Measurements from ENCODE around the gene LOC101059915.

DNA sequence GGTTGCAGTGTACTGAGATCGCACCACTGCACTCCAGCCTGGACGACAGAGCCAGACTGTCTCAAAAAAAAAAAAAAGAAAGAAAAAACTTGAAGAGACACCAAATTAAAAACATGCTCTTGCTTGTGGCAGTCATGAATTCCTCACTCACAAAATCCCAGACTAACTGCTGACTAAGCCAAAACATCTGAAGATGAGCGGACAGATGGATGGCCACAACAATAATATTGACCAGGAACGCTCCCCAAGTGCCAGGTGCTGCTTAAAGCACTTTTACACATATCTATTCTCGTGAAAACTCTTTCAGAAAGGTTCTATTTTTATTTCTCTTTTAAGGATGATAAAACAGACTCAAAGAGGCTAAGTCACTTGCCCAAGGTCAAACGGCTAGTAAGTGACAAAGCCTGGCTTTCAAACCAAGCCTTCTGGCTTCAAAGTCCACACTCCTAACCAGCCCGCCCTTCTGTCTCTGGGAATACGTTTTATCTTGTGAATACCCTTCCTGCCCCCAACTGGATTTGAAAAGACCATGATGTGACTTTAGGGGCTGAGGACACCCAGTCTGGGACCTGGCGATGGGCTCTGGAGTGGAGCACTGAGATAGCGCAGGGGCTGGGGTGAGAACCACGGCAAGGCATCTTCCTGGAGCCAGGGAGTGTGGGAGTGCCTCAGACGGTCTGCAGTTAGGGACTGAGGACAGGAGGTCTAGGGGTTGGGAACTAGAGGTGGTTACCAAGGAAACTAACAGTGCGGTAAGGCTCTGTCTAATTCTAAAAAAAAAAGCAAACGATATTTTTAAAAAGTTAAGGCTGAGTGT is 39.5 kb upstream of the LOC101059915 start:
- TF ChIP-seq, protein P1, sequence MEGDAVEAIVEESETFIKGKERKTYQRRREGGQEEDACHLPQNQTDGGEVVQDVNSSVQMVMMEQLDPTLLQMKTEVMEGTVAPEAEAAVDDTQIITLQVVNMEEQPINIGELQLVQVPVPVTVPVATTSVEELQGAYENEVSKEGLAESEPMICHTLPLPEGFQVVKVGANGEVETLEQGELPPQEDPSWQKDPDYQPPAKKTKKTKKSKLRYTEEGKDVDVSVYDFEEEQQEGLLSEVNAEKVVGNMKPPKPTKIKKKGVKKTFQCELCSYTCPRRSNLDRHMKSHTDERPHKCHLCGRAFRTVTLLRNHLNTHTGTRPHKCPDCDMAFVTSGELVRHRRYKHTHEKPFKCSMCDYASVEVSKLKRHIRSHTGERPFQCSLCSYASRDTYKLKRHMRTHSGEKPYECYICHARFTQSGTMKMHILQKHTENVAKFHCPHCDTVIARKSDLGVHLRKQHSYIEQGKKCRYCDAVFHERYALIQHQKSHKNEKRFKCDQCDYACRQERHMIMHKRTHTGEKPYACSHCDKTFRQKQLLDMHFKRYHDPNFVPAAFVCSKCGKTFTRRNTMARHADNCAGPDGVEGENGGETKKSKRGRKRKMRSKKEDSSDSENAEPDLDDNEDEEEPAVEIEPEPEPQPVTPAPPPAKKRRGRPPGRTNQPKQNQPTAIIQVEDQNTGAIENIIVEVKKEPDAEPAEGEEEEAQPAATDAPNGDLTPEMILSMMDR (IDR thresholded peaks at IDR 0.05) = no peak
- no peak for TF ChIP-seq POLR2A (IDR thresholded peaks at IDR 0.05)
